Loucy (cell line): ENCODE measurements around the gene PODXL2.

Experiments used
- EZH2phosphoT487 ChIP-seq: fragments of 200-600 bp; IDR thresholded peaks from 2 replicates; pipeline ENCODE4 v1.6.1; 2018; ENCODE audit warnings: antibody characterized with exemption, mild to moderate bottlenecking, moderate library complexity, borderline replicate concordance
- TF ChIP-seq, protein P1 (sequence below): fragments of 200-600 bp; sonication (generic); conservative IDR thresholded peaks from 2 replicates; pipeline ENCODE4 v1.5.1; 2014; ENCODE audit warnings: mild to moderate bottlenecking, antibody characterized with exemption, low read length

DNA sequence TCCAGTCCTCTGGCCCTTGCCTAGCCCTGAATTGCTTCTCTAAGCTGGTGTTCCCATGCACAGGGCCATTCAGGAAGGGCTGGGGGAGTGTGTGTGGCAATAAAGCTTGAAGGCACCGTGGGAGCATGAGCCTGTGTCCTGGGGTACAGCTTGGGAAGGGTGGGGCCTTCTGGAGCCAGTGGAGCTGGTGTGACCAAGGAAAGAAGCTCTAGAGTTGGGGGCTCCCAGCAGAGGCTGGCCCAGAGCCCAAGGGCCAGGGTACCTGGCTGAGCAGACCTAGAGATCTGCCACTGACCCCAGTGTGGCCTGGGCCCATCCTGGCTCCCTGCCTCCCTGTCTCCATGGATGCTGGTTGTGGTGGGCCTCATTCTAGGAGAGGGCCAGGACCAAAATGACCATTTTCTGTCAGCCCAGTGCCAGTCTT, 51.8 kb downstream of the PODXL2 start:
- TF ChIP-seq, protein P1, sequence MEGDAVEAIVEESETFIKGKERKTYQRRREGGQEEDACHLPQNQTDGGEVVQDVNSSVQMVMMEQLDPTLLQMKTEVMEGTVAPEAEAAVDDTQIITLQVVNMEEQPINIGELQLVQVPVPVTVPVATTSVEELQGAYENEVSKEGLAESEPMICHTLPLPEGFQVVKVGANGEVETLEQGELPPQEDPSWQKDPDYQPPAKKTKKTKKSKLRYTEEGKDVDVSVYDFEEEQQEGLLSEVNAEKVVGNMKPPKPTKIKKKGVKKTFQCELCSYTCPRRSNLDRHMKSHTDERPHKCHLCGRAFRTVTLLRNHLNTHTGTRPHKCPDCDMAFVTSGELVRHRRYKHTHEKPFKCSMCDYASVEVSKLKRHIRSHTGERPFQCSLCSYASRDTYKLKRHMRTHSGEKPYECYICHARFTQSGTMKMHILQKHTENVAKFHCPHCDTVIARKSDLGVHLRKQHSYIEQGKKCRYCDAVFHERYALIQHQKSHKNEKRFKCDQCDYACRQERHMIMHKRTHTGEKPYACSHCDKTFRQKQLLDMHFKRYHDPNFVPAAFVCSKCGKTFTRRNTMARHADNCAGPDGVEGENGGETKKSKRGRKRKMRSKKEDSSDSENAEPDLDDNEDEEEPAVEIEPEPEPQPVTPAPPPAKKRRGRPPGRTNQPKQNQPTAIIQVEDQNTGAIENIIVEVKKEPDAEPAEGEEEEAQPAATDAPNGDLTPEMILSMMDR = no peak
- TF ChIP-seq EZH2phosphoT487 = no peak
